ENCODE results near the gene TMEM233.

TMEM233 gene

DNA sequence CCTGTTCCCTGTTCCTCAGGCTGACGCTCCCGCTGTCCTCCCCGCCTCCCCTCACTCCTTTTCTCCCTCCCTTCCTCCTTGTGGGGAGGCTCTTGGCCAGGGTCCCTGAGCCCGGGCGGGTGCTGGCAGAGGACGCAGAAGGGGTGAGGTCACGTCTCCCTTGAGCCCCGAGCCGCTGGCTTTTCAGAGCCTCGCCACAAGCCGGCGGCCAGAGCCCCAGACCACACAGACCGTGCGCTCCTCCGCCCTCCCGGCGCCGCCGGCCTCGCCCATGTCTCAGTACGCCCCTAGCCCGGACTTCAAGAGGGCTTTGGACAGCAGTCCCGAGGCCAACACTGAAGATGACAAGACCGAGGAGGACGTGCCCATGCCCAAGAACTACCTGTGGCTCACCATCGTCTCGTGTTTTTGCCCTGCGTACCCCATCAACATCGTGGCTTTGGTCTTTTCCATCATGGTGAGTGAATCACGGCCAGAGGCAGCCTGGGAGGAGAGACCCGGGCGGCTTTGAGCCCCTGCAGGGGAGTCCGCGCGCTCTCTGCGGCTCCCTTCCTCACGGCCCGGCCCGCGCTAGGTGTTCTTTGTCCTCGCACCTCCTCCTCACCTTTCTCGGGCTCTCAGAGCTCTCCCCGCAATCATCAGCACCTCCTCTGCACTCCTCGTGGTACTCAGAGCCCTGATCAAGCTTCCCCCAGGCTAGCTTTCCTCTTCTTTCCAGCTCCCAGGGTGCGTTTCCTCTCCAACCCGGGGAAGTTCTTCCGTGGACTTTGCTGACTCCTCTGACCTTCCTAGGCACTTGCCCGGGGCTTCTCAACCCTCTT is at the start of gene TMEM233:
TMEM233 (plus strand) TSS at position 197 of the 821 bp plus-strand sequence; CDS start at position 272, 75 bp downstream.
- no peak for DNase-seq
- Mint-ChIP-seq H3K4me1 (peaks cover 17% of the 10 kb centered on the region), H3K27ac (no peak within 1 kb of the TSS), H3K27me3 (peaks cover 76% of the 10 kb centered on the region), H3K4me3 (no peak within 1 kb of the TSS), H3K36me3 (ENCODE audit: low read depth) (peaks cover 2% of the 10 kb centered on the region), H3K9me3 (no peaks in the 10 kb centered on the region)
- ATAC-seq, result no peak

GRCh38 chr12:119544765-119545625 is 48.6 kb upstream of the TMEM233 start:
- no peak overlapping the region for H3K27ac Mint-ChIP-seq
- H3K36me3 Mint-ChIP-seq (ENCODE audit: low read depth), result no peaks in the 10 kb centered on the region
- H3K9me3 Mint-ChIP-seq, result no peaks in the 10 kb centered on the region
- no peak overlapping the region for H3K4me3 Mint-ChIP-seq
- H3K27me3 Mint-ChIP-seq, result peaks cover 20% of the 10 kb centered on the region
- DNase-seq, result peak; percentile 58
- no peaks in the 10 kb centered on the region for H3K4me1 Mint-ChIP-seq
- no peak for ATAC-seq

DNA sequence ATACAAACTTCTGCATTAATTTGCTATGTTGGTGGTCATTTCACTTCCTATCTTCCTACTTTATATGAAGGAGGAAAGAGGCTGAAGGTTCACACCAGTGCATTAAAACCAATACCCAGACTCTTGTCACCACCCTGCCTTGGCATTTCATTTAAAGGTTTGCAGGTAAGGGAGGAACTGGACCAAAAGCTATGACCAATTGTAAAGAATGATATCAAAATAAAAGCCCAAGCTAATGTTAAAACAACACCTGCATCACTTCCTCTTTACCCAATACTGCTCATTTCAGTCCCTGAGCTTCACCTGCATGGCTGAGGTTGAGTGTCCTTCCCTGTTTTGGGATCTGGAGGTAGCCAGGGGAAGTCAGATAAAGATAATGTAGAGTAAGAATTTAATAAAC is 47.2 kb upstream of the TMEM233 start:
- ATAC-seq, result no peak
- no peak for DNase-seq
- peaks cover 25% of the 10 kb centered on the region for H3K27me3 Mint-ChIP-seq
- no peaks in the 10 kb centered on the region for H3K4me1 Mint-ChIP-seq
- no peaks in the 10 kb centered on the region for H3K9me3 Mint-ChIP-seq
- no peak overlapping the region for H3K27ac Mint-ChIP-seq
- no peak overlapping the region for H3K4me3 Mint-ChIP-seq
- no peaks in the 10 kb centered on the region for H3K36me3 Mint-ChIP-seq (ENCODE audit: low read depth)

- H3K27me3 Mint-ChIP-seq, result peaks cover 25% of the 10 kb centered on the region
- no peaks in the 10 kb centered on the region for H3K9me3 Mint-ChIP-seq
- H3K27ac Mint-ChIP-seq, result no peak overlapping the region
- ATAC-seq (no peak), DNase-seq (no peak)
- no peaks in the 10 kb centered on the region for H3K36me3 Mint-ChIP-seq (ENCODE audit: low read depth)
- H3K4me3 Mint-ChIP-seq, result no peak overlapping the region
- H3K4me1 Mint-ChIP-seq, result no peaks in the 10 kb centered on the region
These were observed 46.6 kb upstream of the TMEM233 start for GRCh38 chr12:119547001-119547400.

GRCh38 chr12:119556854-119557253 is 36.7 kb upstream of the TMEM233 start:
- H3K27me3 Mint-ChIP-seq, result peaks cover 17% of the 10 kb centered on the region
- no peak for ATAC-seq
- H3K27ac Mint-ChIP-seq, result no peak overlapping the region
- DNase-seq, result no peak
- H3K36me3 Mint-ChIP-seq (ENCODE audit: low read depth), result no peaks in the 10 kb centered on the region
- no peaks in the 10 kb centered on the region for H3K9me3 Mint-ChIP-seq
- no peaks in the 10 kb centered on the region for H3K4me1 Mint-ChIP-seq
- H3K4me3 Mint-ChIP-seq, result no peak overlapping the region

- ATAC-seq, result no peak
- H3K4me1 Mint-ChIP-seq, result no peaks in the 10 kb centered on the region
- H3K27ac Mint-ChIP-seq, result no peak overlapping the region
- H3K9me3 Mint-ChIP-seq, result no peaks in the 10 kb centered on the region
- DNase-seq, result no peak
- H3K27me3 Mint-ChIP-seq, result peaks cover 18% of the 10 kb centered on the region
- no peaks in the 10 kb centered on the region for H3K36me3 Mint-ChIP-seq (ENCODE audit: low read depth)
- no peak overlapping the region for H3K4me3 Mint-ChIP-seq
These were observed 28.2 kb upstream of the TMEM233 start for GRCh38 chr12:119565404-119565803.

DNA sequence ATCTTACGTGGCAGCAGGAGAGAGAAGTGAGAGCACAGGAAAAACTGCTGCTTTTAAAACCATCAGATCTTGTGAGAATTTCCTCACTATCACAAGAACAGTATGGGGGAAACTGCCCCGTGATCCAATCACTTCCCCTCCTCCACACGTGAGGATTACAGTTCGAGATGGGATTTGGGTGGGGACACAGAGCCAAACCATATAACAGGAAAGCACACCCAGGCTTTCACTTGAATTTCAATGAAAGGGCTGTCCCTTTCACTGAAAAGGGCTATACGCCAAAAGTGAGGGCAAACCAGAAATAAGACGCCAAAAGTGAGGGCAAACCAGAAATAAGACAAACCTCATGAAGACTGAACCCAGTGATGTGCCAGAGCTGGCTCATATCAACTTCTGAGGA is 22.8 kb upstream of the TMEM233 start:
- ATAC-seq, result no peak
- peaks cover 15% of the 10 kb centered on the region for H3K27me3 Mint-ChIP-seq
- H3K9me3 Mint-ChIP-seq, result no peaks in the 10 kb centered on the region
- DNase-seq, result no peak
- no peaks in the 10 kb centered on the region for H3K36me3 Mint-ChIP-seq (ENCODE audit: low read depth)
- no peak overlapping the region for H3K27ac Mint-ChIP-seq
- no peak overlapping the region for H3K4me3 Mint-ChIP-seq
- no peaks in the 10 kb centered on the region for H3K4me1 Mint-ChIP-seq

- DNase-seq, result no peak
- Mint-ChIP-seq H3K9me3 (no peaks in the 10 kb centered on the region), H3K4me1 (peaks cover 3% of the 10 kb centered on the region), H3K4me3 (no peak overlapping the region), H3K27ac (no peak overlapping the region), H3K27me3 (peaks cover 7% of the 10 kb centered on the region), H3K36me3 (ENCODE audit: low read depth) (no peaks in the 10 kb centered on the region)
- no peak for ATAC-seq
These were observed 20.5 kb upstream of the TMEM233 start for GRCh38 chr12:119573086-119573485.

DNA sequence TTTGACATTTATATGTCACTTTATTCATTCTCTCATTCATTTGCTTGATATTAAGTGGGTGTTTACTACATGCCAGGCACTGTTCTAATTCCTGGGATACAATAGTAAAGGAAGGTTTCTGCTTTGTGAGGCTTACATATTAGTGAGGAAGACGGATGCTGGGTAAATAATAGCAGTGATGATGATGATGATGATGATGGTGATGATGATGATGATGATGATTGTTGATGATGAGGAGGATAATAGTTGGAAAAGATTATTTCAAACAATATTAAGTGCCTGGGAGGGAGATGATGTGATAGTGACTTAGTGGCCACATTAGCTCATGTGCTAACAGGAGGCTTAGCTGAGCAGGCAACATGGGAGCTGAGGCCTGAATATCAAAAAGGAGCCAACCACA is 19.3 kb upstream of the TMEM233 start:
- DNase-seq (no peak), ATAC-seq (no peak)
- Mint-ChIP-seq H3K27me3 (peaks cover 7% of the 10 kb centered on the region), H3K9me3 (no peaks in the 10 kb centered on the region), H3K36me3 (ENCODE audit: low read depth) (no peaks in the 10 kb centered on the region), H3K27ac (no peak overlapping the region), H3K4me1 (peaks cover 4% of the 10 kb centered on the region), H3K4me3 (no peak overlapping the region)

- Mint-ChIP-seq H3K36me3 (ENCODE audit: low read depth) (no peaks in the 10 kb centered on the region), H3K4me1 (peaks cover 4% of the 10 kb centered on the region), H3K9me3 (no peaks in the 10 kb centered on the region), H3K27ac (no peak overlapping the region), H3K4me3 (no peak overlapping the region), H3K27me3 (peaks cover 7% of the 10 kb centered on the region)
- DNase-seq, result no peak
- no peak for ATAC-seq
These were observed 17.3 kb upstream of the TMEM233 start for GRCh38 chr12:119576118-119576810.

- Mint-ChIP-seq H3K4me3 (no peak overlapping the region), H3K9me3 (no peaks in the 10 kb centered on the region), H3K27me3 (peaks cover 7% of the 10 kb centered on the region), H3K27ac (no peak overlapping the region), H3K4me1 (peaks cover 4% of the 10 kb centered on the region), H3K36me3 (ENCODE audit: low read depth) (no peaks in the 10 kb centered on the region)
- ATAC-seq (no peak), DNase-seq (no peak)
These were observed 16.7 kb upstream of the TMEM233 start for GRCh38 chr12:119576915-119577314.

GRCh38 chr12:119578112-119578511 is 15.5 kb upstream of the TMEM233 start:
- ATAC-seq, result peak; percentile 88
- peaks cover 7% of the 10 kb centered on the region for H3K27me3 Mint-ChIP-seq
- no peak overlapping the region for H3K27ac Mint-ChIP-seq
- no peak for DNase-seq
- H3K9me3 Mint-ChIP-seq, result no peaks in the 10 kb centered on the region
- no peaks in the 10 kb centered on the region for H3K36me3 Mint-ChIP-seq (ENCODE audit: low read depth)
- peaks cover 4% of the 10 kb centered on the region for H3K4me1 Mint-ChIP-seq
- no peak overlapping the region for H3K4me3 Mint-ChIP-seq

DNA sequence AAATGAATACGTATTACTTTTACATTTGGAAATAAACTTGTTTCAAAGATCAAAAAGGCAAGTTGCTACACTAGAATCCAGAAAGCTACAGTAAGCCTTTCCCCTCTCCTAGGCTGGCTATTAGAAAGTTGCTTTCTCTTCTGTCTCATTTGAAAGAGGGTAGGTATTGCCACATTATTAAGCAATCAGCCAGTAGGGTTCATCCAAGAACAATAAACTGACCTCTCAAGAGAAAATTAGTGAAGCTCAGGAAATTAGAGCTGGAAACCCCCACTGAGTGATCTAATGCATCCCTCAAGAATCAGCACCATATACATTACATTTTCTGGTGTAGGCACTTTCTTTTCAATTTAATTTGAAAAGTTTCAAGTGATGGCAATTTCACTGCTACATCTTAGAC is 4.5 kb upstream of the TMEM233 start:
- H3K36me3 Mint-ChIP-seq (ENCODE audit: low read depth), result no peaks in the 10 kb centered on the region
- ATAC-seq (no peak), DNase-seq (no peak)
- H3K4me1 Mint-ChIP-seq, result no peaks in the 10 kb centered on the region
- H3K4me3 Mint-ChIP-seq, result no peak overlapping the region
- H3K9me3 Mint-ChIP-seq, result no peaks in the 10 kb centered on the region
- H3K27me3 Mint-ChIP-seq, result peaks cover 49% of the 10 kb centered on the region
- no peak overlapping the region for H3K27ac Mint-ChIP-seq

- Mint-ChIP-seq H3K4me1 (peaks cover 3% of the 10 kb centered on the region), H3K27me3 (peaks cover 53% of the 10 kb centered on the region), H3K36me3 (ENCODE audit: low read depth) (no peaks in the 10 kb centered on the region), H3K27ac (no peak overlapping the region), H3K9me3 (no peaks in the 10 kb centered on the region), H3K4me3 (no peak overlapping the region)
- no peak for ATAC-seq
- DNase-seq, result no peak
These were observed 3.9 kb upstream of the TMEM233 start for GRCh38 chr12:119589634-119590033.
